ENCODE results near the gene ESR1. TPM values are rescaled to one million over a fixed set of nuclear protein-coding genes. Genes with fewer than 3 reads are reported as not detected.

The ESR1 gene
- total and polyA plus RNA-seq, 4 donors = 0.05 to 16.1 (median 6.3) TPM

- DNase-seq (ENCODE audit: low spot score) = no peak
These were observed 287.6 kb downstream of the ESR1 start for GRCh38 chr6:152094992-152095592.

GRCh38 chr6:152096863-152097496 is 289.5 kb downstream of the ESR1 start:
- TF ChIP-seq RXRA (IDR thresholded peaks at IDR 0.05) = no peak
- no peak for TF ChIP-seq HNF4A (conservative IDR thresholded peaks at IDR 0.05)
- TF ChIP-seq, protein P1, sequence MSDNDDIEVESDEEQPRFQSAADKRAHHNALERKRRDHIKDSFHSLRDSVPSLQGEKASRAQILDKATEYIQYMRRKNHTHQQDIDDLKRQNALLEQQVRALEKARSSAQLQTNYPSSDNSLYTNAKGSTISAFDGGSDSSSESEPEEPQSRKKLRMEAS (IDR thresholded peaks at IDR 0.05) = no peak
- no peak for TF ChIP-seq HNF4G (IDR thresholded peaks at IDR 0.05)
- no peak for TF ChIP-seq FOXA2 (IDR thresholded peaks at IDR 0.05)
- no peak for TF ChIP-seq SP1 (IDR thresholded peaks at IDR 0.05)
- no peak for TF ChIP-seq TAF1 (conservative IDR thresholded peaks at IDR 0.05)
- TF ChIP-seq EGR1 (IDR thresholded peaks at IDR 0.05; ENCODE audit: low read depth in 2 of 2) = no peak
- TF ChIP-seq NR2F2 (IDR thresholded peaks at IDR 0.05) = no peak
- no peak for TF ChIP-seq GABPA (IDR thresholded peaks at IDR 0.05 in 1 of 2, conservative IDR thresholded peaks at IDR 0.05 in 1 of 2)
- TF ChIP-seq, protein P2, sequence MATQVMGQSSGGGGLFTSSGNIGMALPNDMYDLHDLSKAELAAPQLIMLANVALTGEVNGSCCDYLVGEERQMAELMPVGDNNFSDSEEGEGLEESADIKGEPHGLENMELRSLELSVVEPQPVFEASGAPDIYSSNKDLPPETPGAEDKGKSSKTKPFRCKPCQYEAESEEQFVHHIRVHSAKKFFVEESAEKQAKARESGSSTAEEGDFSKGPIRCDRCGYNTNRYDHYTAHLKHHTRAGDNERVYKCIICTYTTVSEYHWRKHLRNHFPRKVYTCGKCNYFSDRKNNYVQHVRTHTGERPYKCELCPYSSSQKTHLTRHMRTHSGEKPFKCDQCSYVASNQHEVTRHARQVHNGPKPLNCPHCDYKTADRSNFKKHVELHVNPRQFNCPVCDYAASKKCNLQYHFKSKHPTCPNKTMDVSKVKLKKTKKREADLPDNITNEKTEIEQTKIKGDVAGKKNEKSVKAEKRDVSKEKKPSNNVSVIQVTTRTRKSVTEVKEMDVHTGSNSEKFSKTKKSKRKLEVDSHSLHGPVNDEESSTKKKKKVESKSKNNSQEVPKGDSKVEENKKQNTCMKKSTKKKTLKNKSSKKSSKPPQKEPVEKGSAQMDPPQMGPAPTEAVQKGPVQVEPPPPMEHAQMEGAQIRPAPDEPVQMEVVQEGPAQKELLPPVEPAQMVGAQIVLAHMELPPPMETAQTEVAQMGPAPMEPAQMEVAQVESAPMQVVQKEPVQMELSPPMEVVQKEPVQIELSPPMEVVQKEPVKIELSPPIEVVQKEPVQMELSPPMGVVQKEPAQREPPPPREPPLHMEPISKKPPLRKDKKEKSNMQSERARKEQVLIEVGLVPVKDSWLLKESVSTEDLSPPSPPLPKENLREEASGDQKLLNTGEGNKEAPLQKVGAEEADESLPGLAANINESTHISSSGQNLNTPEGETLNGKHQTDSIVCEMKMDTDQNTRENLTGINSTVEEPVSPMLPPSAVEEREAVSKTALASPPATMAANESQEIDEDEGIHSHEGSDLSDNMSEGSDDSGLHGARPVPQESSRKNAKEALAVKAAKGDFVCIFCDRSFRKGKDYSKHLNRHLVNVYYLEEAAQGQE (IDR thresholded peaks at IDR 0.05) = no peak
- no peak for TF ChIP-seq YY1 (IDR thresholded peaks at IDR 0.05)
- no peak for TF ChIP-seq FOXA1 (IDR thresholded peaks at IDR 0.05)
- TF ChIP-seq ZBTB33 (IDR thresholded peaks at IDR 0.05) = no peak
- Histone ChIP-seq H3K9me3 (ENCODE audit: control insufficient read depth in 4 of 4, low read length in 3 of 4) (no peaks in the 10 kb centered on the region), H3K27me3 (ENCODE audit: control insufficient read depth in 4 of 4, insufficient read depth in 4 of 4, low read length in 3 of 4) (no peaks in the 10 kb centered on the region), H3K4me3 (ENCODE audit: low read depth in 1 of 3, low read length in 3 of 3) (no peak overlapping the region), H3K9ac (ENCODE audit: low read depth in 1 of 2, low read length in 2 of 2) (no peak overlapping the region), H3K4me1 (ENCODE audit: control insufficient read depth in 4 of 4, insufficient read depth in 4 of 4, low read length in 3 of 4) (peaks cover 0 to 3% (median 0%) of the 10 kb centered on the region in 4 donors), H3K36me3 (ENCODE audit: control insufficient read depth in 4 of 4, insufficient read depth in 3 of 4, low read depth in 1 of 4, low read length in 3 of 4) (peaks cover 0 to 35% (median 18%) of the 10 kb centered on the region in 4 donors), H3K27ac (ENCODE audit: low read depth in 1 of 2, low read length in 2 of 2) (no peak overlapping the region)
- 91% methylated on average over 5 of the region's 5 CpGs for WGBS
- no peak for DNase-seq (ENCODE audit: low spot score)

More at GRCh38 chr6:152094992-152095592, 287.6 kb downstream of the ESR1 start:
- Histone ChIP-seq H3K36me3 (ENCODE audit: control insufficient read depth in 4 of 4, insufficient read depth in 3 of 4, low read depth in 1 of 4, low read length in 3 of 4) (peaks cover 0 to 34% (median 16%) of the 10 kb centered on the region in 4 donors), H3K9ac (ENCODE audit: low read depth in 1 of 2, low read length in 2 of 2) (no peak overlapping the region), H3K27me3 (ENCODE audit: control insufficient read depth in 4 of 4, insufficient read depth in 4 of 4, low read length in 3 of 4) (no peaks in the 10 kb centered on the region), H3K27ac (ENCODE audit: low read depth in 1 of 2, low read length in 2 of 2) (no peak overlapping the region), H3K4me1 (ENCODE audit: control insufficient read depth in 4 of 4, insufficient read depth in 4 of 4, low read length in 3 of 4) (peaks cover 0 to 3% (median 0%) of the 10 kb centered on the region in 4 donors), H3K4me3 (ENCODE audit: low read depth in 1 of 3, low read length in 3 of 3) (no peak overlapping the region), H3K9me3 (ENCODE audit: control insufficient read depth in 4 of 4, low read length in 3 of 4) (no peaks in the 10 kb centered on the region)
- WGBS = 79% methylated on average over 3 of the region's 3 CpGs
- TF ChIP-seq JUND (IDR thresholded peaks at IDR 0.05) = peak; percentile 87 to 96
- no peak for TF ChIP-seq HNF4A (conservative IDR thresholded peaks at IDR 0.05)
